ENCODE measurements around the gene RBSN. TPM values are rescaled to one million over a fixed set of nuclear protein-coding genes. Genes with fewer than 3 reads are reported as not detected.

RBSN gene
- total RNA-seq, 2 experiments from 2014 or later: 13.5 to 15.0 TPM

Other genes starting within 250 kb of the RBSN start
- 10 to 100 TPM; 46.8 to 52.8 TPM for gene NR2C2, start 151.6 kb downstream of the RBSN start, total RNA-seq
- gene MRPS25, start 33.8 kb downstream of the RBSN start, total RNA-seq: 10 to 100 TPM; 52.3 to 67.0 TPM
- gene CAPN7, start 107.1 kb upstream of the RBSN start, total RNA-seq: 10 to 100 TPM; 18.4 to 20.4 TPM
- 1 to 10 TPM; 8.9 to 9.4 TPM for gene SH3BP5, start 233.4 kb upstream of the RBSN start, total RNA-seq